ENCODE measurements around the gene KCTD2. TPM values are rescaled to one million over a fixed set of nuclear protein-coding genes. Genes with fewer than 3 reads are reported as not detected.

The KCTD2 gene
- total RNA-seq, 1 donor from 2014 or later: 28.3 TPM

DNA sequence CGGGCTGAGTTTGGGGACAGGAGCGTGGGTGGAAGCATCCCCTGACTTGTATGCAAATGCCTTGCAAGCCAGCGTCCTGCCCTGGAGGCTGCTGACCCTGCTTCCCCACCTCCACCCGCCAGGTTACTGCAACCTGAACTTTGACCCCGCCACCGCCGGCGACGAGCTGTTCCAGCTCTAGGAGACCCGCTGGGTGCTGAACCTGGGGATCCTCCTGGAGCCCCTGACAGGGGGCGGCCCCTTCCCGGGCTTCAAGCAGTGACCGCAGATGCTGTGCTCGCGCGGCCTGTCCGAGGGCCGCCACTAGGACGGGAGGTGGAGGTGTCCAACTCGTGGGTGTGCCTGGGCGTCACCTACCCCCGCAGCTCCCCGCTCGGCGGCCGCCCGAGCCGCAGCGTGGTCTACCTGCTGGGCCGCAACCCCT, 30.1 kb downstream of the KCTD2 start:
- DNase-seq (ENCODE audit: low spot score): no peak

DNA sequence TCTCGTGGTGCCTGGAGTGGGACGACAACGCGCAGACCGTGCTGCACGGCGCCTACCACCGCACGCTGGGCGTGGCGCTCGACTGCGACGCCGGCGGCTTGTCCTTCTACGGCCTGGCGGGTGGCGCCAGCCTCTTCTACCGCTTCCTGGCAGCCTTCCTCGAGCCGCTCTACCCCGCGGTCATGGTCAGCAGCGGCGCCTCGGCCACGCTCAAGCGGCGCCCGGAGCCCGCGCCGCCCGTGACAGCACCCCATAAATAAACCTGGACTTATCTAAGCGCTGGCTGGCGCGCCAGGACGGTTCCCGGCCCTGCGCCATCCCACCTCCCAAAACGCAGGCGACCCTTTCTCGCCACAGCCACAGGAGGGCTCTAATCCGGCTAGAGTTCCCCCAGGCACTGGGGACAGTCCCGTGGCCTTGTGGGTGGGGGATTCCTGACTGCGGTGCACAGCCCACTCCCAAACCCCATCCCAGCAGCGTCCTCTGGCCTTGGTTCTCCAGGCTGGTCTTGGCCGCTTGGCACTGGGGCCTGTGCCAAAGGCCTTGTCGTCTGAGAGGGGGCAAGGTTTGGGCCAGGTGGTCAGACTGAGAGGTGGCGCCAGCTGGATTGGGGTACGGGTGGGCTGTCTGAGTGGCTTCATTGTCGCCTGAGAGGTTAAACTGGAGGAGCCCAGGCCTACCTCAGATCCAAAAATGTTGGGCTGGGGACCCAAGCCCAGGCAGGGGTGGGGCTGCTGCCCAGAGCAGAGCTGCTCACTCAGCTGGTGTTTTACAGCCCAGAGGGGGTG, 30.7 kb downstream of the KCTD2 start:
- peak; percentile 67 for DNase-seq (ENCODE audit: low spot score)

DNA sequence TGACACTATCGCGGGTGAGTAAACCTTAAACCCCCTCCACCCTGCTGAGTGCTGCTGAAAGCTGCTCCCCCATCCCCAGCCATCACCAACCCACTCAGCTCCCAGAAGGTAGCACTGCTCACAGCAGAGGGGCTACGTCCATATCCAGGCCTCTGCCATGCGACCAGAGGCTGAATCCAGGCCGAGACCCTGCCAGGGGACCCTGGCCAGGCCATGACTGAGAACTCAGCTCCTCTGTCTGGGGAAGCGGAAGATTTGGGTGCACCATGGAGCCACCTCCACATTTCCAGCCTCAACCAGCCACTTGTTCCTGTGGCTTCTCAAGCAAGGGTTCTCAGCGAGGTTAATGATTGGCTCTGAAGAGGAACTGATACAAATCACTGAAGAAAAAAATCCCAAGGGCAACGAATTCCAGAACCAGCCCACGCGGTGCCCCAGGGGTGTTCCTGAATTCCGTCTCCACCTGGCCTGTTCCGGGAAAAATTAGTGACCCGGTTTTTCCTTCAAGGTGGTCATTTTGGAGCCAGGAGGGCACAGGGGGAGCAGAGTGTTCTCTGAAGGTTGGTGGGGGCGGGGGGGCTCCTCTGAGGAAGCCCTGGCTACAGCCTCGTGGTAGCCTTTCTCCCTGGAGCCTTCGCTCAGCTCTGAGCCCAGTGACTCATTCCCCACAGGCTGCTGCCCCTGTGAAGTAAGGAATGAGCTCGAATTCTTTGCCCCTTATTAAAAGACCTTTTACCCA, 31.4 kb downstream of the KCTD2 start:
- DNase-seq (ENCODE audit: low spot score): no peak

DNA sequence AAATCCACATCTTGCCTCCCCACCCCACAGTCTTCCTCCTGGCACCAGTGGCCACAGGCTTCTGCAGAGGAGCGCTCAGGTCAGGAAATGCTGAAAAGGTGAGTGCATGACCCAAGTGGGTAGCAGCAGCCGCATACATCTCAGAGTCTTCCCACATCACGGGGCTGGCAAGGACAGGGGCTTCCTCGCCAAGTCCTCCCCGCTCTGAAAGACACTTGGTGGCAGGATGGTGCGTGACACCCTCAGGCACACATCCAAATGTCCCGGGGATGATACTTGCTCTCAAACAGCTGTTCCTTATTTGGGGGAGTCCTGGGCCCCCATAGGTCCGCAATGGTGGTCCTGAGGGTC, 32.0 kb downstream of the KCTD2 start:
- DNase-seq (ENCODE audit: low spot score): no peak

DNA sequence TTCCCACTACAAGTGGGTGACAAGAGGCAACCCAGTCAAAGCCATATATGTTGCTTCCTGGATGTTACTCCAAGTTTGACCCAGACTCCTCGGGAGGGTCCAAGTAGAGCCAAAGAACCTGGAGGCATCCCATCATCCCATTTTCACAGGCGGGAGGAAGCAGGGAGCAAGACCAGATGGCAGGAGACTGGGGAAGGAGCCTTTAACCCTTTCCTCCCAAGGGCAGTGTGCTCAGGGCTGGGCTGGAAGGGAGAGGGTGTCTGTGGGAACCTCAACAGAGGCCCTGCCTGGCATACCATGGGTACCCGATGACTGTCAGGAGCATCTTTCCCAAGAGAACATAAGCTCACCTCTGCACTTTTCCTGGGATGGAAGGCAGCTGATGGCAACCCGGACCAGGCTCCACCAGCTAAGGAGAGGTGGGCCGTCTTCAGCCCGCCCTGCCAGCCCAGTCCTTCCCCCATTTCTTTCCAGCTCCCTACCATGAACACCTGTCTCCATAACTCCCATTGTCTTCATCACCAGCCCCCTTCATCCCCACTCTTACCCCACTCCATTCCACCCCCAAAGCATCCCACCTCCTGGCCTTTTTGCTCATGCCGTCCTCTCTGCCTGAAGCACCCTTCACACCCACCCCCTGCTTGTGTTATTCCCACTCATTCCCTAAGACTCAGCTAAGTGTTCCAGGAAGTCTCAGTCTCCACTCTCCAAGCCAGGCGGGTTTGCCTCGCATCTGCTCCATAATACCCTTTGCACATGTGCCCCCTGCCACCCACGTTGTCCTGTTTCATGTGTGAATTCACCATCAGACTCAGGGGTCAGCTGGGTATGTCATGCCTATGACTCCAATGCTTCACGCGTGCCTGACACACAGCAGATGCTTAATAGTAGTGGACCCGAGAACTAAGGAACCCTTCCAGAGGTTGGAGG, 34.9 kb downstream of the KCTD2 start:
- no peak for DNase-seq (ENCODE audit: low spot score)

DNA sequence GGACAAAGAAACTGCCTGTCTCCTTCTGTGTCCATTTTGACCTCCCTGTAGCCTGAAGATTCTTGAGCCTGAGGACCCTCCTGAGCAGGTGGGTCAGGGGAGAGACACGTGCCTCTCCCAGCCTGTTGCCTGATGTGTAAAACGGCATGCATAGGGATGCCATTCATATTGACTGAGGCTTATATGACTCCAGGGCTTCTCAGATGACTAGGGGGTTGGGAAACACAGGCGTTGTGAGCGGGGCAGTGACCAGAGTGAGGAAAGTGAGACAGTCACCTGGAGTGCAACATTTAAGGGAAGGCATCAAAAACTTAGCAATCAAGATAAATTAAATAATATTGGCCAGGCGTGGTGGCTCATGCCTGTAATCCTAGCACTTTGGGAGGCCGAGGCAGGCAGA, 35.7 kb downstream of the KCTD2 start:
- no peak for DNase-seq (ENCODE audit: low spot score)

DNA sequence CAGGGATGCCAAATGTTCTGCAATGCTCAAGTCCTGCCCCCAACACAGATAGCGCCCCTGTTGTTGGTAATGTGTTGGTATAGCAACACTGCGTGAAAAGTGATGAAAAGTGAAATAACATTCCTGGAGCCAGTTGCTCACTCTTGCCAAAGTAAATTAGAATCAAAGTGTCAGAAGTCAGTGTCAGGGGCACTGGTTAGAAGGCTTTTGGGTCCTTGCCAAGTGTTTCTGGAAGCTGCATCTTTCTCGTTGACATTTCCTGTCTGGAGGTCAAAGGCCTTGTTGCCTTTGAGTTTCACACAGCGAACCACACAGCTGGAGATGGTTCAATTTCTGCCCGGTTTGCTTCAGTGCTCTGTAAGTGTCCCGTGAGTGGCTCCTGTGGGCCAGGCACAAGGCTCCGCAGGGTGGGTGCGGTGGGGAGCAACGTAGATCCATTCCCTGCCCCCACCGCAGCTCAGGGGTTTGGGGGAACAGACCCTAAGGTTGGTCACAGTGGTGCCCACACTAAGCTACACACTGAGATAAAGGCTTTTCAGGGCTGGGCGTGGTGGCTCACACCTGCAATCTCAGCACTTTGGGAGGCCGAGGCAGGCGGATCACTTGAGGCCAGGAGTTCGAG, 37.1 kb downstream of the KCTD2 start:
- peak; percentile 40 for DNase-seq (ENCODE audit: low spot score)

DNA sequence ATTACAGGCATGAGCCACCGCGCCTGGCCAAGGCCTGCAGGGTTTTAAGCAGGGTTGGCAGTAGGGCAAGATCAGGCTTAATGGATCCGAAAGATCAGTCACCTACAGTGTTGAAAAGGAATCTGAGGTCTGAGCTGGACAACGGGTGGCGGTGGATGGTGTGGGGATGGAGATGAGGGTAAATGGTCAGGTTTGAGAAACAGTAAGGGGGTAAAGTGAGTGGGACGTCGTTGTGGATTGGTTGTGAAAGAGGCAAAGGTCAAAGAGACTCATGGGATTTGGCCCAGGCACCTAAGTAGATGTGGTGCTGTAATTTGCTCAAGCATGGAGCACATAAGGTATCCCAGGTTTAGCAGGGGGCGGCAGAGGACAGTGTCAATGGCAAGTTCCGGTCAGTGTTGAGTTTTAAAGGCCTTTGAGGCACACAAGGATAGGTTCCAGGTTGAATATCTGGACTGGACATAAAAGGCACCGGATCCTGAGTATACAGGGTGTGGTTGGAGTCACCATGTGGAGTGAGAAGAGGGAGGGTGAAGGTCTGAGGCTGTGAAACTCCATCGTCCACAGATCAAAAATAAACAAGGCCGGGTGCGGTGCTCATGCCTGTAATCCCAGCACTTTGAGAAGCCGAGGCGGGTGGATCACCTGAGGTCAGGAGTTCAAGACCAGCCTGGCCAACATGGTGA, 39.6 kb downstream of the KCTD2 start:
- DNase-seq (ENCODE audit: low spot score): no peak

DNA sequence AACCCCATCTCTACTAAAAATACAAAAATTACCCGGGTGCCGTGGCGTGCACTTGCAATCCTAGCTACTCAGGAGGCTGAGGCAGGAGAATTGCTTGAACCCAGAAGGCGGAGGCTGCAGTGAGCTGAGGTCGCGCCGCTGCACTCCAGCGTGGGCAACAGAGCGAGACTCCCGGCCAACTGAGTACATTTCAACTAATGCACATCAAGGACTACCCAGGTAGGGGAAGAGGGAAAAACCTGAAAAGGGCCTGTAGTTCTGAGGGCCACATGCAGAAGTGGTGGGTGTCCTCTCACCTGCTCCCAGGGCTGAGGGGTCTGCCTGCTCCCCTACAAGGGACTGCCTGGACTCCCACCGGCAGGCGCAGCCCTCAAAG, 40.1 kb downstream of the KCTD2 start:
- no peak for DNase-seq (ENCODE audit: low spot score)

DNA sequence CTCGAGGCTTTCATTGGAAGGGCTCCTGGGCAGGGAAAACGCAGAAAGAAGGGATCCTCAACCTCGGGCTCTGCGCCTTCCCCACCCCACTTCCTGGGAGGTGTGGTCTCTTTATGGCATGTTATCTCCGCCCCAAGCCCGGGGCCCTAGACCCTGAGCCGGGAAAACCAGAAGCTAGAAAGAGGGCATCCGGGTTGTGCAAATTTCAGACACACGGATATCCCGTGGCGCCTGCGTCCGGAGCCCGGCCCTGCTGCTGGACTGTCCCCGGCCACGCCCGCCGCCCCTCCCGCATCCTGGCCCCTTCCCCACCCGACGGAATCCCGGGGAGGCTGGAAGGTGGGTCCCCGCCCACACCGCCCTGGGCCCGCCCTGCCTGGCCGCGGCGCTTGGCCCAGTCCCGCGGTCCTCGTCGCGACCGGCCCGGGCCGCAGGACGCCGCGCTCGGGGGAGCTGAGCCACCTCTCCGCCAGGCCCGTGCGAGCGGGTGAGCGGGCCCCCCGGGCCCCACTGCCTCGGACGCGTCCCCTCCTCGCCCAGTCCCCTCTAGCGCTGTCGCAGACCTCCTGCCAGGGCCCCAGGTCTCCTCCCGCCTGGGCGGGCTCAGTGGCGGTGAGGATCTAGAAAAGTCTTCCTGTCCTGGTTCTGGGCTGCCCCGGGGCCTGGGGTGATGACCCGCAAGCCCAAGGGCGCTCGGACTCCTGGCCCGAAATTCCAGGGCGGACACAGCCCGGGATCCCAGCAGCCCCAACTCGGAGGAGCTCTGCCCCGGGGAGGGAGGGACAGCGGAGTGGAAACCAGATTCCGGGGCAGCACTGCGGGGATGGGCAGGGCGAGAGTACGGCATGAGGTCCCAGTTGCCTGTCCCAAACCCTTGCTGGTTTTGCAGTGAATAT, 40.8 kb downstream of the KCTD2 start, which contains the start of gene SLC16A5:
SLC16A5 (plus strand) TSS at position 397 of the 896 bp plus-strand sequence. CDS start 5,683 bp downstream, outside the sequence.
- peak; percentile 83 for DNase-seq (ENCODE audit: low spot score)

DNA sequence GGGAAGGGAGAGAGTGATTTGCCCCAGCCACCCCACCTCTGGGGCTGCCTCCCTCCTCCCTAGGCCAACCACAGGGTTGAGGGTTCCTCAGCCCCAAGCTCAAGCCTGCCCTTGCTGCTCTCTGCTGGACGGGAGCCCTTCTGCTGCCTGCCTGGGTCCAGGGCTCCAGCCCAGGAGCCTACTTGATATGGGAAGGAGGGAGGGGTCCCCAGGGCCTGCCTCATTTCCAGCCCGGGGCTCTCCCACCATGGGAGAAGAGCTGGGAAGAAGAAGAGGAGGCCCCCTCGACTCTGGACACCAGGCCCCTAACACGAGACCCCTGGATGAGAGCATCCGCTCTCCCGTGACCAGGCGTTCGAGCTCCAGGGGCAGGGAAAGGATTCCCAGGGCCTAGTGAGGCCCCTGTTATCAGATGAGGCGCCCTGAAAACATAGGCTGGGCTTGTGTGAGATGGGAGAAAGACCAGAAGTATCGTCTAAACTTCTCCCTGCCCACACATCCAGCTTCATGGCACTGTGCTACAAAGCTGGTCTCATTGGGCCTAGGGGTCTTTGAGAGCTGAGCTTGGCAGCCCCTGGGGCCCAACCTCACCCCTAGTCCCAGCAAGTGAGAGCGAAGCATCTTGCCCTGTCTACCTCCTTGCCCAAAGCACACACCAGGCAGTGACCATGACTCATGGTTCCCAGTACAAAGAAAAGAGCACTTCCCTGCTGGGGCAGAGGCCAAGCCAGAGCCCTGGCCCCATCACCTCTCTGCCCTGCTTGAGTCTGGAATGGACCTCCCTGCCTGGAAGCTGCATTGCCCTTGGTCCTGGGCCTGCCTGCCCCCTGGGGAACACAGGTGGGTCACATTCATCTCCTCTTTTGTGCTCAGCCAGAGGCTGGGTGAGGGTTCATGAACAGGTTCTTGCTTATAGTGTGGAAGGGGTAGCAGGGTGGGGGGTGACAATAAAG, 41.7 kb downstream of the KCTD2 start:
- peak; percentile 43 for DNase-seq (ENCODE audit: low spot score)

DNA sequence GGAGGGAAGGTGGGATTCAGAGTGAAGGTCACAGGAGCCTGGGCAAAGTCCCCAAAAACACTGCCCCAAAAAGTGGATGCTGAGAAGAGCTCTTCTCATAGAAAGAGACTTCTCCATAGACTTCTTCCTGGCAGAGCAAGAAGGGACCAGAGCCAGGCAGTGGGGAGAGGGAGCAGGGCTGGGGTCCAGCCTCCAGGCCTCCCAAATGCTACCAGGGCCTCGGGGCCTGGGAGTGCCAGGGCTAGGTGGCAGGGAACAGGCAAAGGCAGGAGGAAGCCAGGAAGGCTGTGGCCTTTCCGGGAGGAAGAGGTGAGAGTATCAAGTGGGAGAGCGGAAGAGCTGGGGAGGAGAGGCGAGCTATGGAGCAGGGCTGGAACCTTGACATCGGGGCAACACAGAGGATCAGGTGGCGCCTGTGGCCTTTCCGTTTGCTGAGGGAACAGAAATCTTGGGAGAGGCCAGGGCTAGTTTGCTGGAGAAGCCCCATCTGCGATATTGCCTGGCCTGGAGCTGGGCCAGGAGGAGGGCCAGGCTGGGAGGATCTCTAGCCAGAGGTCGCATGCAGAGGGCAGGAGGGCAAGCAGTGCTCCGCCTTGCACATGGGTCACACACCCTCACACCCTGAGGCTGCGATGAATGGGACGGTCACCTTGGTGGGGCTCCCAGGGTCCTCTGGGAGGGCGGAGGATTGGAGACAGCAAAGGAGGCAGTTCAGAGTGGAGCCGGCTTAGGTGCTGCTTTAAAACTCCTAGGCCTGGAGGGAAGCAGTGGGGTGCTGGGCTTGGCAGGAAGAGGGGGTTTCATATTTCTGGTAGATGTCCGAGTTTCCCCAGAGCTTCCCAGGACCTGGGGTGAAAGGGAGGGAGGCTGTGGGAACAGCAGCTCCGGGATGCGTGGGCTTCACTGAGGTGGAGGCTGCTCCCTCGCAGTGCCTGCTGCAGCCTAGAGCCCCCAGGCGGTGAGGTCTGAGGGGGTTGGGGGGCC, 44.1 kb downstream of the KCTD2 start:
- DNase-seq (ENCODE audit: low spot score): no peak

DNA sequence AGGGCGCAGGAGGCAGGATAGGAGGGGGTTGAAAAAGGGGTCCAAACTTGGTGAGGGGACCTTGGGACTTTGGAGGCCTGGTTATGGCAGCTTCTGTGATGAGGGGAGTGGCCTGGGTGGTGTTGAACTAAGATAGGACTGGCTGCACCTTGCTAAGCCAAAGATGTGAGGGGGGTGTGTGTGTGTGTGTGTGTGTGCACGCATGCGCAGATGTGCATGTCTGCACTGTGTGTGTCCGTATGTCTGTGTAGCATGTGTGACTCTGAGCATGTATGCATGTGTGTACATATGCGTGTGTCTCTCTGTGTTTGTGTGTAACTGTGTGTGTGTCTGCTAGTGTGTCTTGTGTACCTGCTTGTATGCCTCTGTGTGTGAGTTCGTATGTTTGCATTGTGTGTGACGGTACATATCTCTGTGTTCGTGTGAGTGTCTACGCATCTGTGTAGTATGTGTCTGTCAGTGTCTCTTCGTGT, 44.9 kb downstream of the KCTD2 start:
- no peak for DNase-seq (ENCODE audit: low spot score)

DNA sequence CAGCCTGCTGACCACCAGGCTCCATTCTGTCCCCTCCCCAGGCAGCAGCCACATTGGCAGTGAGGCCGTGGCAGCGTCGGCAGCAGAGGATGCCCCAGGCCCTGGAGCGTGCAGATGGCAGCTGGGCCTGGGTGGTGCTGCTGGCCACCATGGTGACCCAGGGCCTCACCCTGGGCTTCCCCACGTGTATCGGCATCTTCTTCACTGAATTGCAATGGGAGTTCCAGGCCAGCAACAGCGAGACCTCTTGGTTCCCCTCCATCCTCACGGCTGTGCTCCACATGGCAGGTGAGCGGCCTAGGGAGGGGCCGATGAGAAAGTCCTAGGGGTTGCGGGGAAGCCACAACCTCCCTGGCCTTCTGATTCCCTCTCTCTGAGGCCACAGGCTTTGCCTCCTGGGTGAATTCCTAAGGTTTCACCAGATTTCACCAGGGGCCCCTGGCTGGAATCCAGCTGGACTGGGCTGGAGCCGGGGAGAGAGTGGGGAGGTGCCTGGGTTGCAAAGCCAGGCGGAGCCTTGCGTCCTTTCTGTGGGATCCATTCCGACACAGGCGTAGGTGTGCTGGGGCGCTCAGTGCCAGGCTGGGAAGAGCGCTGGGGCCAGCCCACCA, 46.6 kb downstream of the KCTD2 start:
- DNase-seq (ENCODE audit: low spot score): no peak

DNA sequence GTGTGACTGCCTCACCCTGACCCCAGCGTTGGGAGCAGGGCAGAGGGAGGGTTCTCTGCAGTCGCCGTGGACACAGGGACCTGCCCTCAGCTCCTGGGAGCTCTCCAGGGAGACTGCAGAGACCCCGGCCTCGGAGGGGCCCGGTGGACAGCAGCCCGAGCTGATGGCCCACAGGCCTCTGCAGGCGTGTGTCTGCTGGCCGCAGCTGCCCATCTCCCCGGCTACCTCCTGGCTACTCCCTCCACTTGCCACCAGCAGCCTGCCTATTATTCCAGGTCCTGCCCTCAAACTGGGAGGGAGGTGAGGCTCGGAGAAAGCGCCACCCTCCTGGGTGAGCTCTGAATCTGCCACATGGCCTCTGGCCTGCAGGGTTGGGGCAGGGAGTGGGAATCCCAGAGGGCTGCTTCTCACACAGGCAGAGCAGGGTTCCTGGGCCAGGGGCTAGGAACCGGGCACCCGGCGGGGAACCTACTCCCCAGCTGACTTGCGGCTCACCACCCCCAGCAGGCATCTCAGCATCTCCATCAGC, 47.9 kb downstream of the KCTD2 start:
- DNase-seq (ENCODE audit: low spot score): no peak

DNA sequence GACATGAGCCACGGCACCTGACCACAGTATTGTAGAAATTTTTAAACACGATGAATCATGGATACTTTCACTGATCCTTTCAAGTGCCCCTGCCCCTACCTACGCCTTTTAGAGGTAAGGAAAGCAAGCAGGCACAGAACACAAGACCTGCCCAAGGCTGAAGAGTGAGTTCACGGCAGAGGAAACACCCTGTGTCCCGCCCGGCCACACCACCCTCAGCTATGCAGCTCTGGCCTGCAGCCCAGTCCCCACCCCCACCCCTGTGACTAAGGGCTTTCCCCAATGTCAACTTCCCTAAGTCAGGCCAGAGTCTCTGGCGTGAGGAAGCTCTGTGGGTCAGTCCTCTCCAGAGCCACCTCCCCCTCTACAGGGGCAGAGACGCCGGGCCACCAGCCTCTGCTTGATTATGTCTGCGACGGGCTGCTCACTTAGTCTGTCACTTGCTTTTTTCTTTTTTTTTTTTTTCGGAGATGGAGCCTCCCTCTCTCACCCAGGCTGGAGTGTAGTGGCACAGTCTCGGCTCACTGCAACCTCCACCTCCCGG, 49.1 kb downstream of the KCTD2 start:
- DNase-seq (ENCODE audit: low spot score): peak; percentile 87
